HepG2 (cell line): ENCODE measurements around the gene ZNF177. TPM values are rescaled to one million over a fixed set of nuclear protein-coding genes. Genes with fewer than 3 reads are reported as not detected.

Experiments
- AHDC1 ChIP-seq: sonication (generic); formaldehyde crosslinking; IDR thresholded peaks from 2 replicates; pipeline ENCODE4 v1.5.1; 2020; ENCODE audit warnings: mild to moderate bottlenecking, missing genetic modification reagents, borderline replicate concordance
- ARNT2 ChIP-seq: sonication (generic); formaldehyde crosslinking; IDR thresholded peaks from 2 replicates; pipeline ENCODE4 v1.8.0; 2022; ENCODE audit warnings: mild to moderate bottlenecking, low read depth, missing genetic modification reagents, moderate library complexity
- E2F1 ChIP-seq: sonication (generic); formaldehyde crosslinking; IDR thresholded peaks from 2 replicates; pipeline ENCODE4 v1.5.0; 2020; ENCODE audit warnings: missing genetic modification reagents
- HCFC1 ChIP-seq: fragments of 150-350 bp; IDR thresholded peaks from 2 replicates; pipeline ENCODE4 v1.6.1; 2014; ENCODE audit warnings: low read depth, low read length
- HMG20A ChIP-seq: IDR thresholded peaks from 2 replicates; pipeline ENCODE4 v1.6.1; 2016; ENCODE audit warnings: borderline replicate concordance
- HNRNPL ChIP-seq: fragments of 200-400 bp; formaldehyde crosslinking; IDR thresholded peaks from 2 replicates; pipeline ENCODE4 v1.6.1; 2017; ENCODE audit warnings: mild to moderate bottlenecking, low read depth, low read length
- KMT2B ChIP-seq: IDR thresholded peaks from 2 replicates; pipeline ENCODE4 v1.6.1; 2016; ENCODE audit warnings: missing genetic modification reagents, missing compliant biosample characterization
- LCORL ChIP-seq, 2 experiments: fragments of 450-650 bp in 1 of 2; sonication (generic) in 1 of 2; formaldehyde crosslinking in 1 of 2; IDR thresholded peaks; 2 replicates each; pipeline versions ENCODE4 v1.5.0 to v1.6.1; 2017 to 2020; ENCODE audit warnings: antibody characterized with exemption in 1 of 2, missing genetic modification reagents in 1 of 2
- NR2C2 ChIP-seq: sonication (generic); formaldehyde crosslinking; IDR thresholded peaks from 2 replicates; pipeline ENCODE4 v1.4.0; 2020; ENCODE audit warnings: missing genetic modification reagents, mild to moderate bottlenecking, moderate library complexity, borderline replicate concordance
- SP140L ChIP-seq: sonication (generic); formaldehyde crosslinking; IDR thresholded peaks from 2 replicates; pipeline ENCODE4 v1.4.0; 2020; ENCODE audit warnings: missing genetic modification reagents, borderline replicate concordance
- SPEN ChIP-seq: sonication (generic); formaldehyde crosslinking; IDR thresholded peaks from 2 replicates; pipeline ENCODE4 v1.5.1; 2020; ENCODE audit warnings: low read depth, mild to moderate bottlenecking, missing genetic modification reagents
- TEAD2 ChIP-seq: sonication (generic); formaldehyde crosslinking; IDR thresholded peaks from 2 replicates; pipeline ENCODE4 v1.9.0; 2021; ENCODE audit warnings: missing genetic modification reagents
- ZNF235 ChIP-seq: sonication (generic); formaldehyde crosslinking; IDR thresholded peaks from 2 replicates; pipeline ENCODE4 v1.8.1; 2023; ENCODE audit warnings: mild to moderate bottlenecking, missing genetic modification reagents, borderline replicate concordance
- ZNF432 ChIP-seq: sonication (generic); formaldehyde crosslinking; IDR thresholded peaks from 2 replicates; pipeline ENCODE4 v1.5.0; 2020; ENCODE audit warnings: missing genetic modification reagents, mild to moderate bottlenecking, borderline replicate concordance
- ZNF766 ChIP-seq: sonication (generic); formaldehyde crosslinking; IDR thresholded peaks from 2 replicates; pipeline ENCODE4 v1.5.0; 2020; ENCODE audit warnings: missing genetic modification reagents, borderline replicate concordance
- ZNF775 ChIP-seq: sonication (generic); formaldehyde crosslinking; IDR thresholded peaks from 2 replicates; pipeline ENCODE4 v1.4.0; 2020; ENCODE audit warnings: missing genetic modification reagents, mild to moderate bottlenecking, moderate library complexity, borderline replicate concordance
- ZNF788 ChIP-seq: sonication (generic); formaldehyde crosslinking; IDR thresholded peaks from 2 replicates; pipeline ENCODE4 v1.5.0; 2020; ENCODE audit warnings: mild to moderate bottlenecking, missing genetic modification reagents, borderline replicate concordance
- ZNF800 ChIP-seq: sonication (generic); formaldehyde crosslinking; IDR thresholded peaks from 2 replicates; pipeline ENCODE4 v1.4.0; 2020; ENCODE audit warnings: missing genetic modification reagents
- polyA plus RNA-seq, 8 experiments: library from polyadenylated mRNA; depleted of rRNA in 3 of 8; stranded (reverse) in 7 of 8; unstranded in 1 of 8; fragments of >200 nt; fragmentation: Illumina TruSeq in 4 of 8; extraction: Trizol in 4 of 8; gene quantifications; 2 replicates each; pipeline versions ENCODE4 v1.2.1 to v1.2.3, GENCODE V29; 2011 to 2016; ENCODE audit warnings: low read depth in 4 of 8, missing spikeins in 1 of 8, mixed read lengths in 1 of 8; ENCODE audit not compliant: insufficient read depth in 1 of 8
- total RNA-seq, 5 experiments: library from RNA; depleted of rRNA; stranded (reverse); fragments of >200 nt; fragmentation: Illumina TruSeq; extraction: Trizol; gene quantifications; 2 replicates each; pipeline ENCODE4 v1.2.3, GENCODE V29; 2016; ENCODE audit warnings: low read depth in 1 of 5
- TF ChIP-seq, protein P1 (sequence below): sonication (generic); formaldehyde crosslinking; IDR thresholded peaks from 2 replicates; pipeline ENCODE4 v1.8.0; 2023; ENCODE audit warnings: mild to moderate bottlenecking, missing genetic modification reagents

The ZNF177 gene
- total and polyA plus RNA-seq, 2 of the 13 experiments (the other 11 are each of a cell fraction or from before 2014, with no cell fraction given): 0.62 to 0.71 TPM

DNA sequence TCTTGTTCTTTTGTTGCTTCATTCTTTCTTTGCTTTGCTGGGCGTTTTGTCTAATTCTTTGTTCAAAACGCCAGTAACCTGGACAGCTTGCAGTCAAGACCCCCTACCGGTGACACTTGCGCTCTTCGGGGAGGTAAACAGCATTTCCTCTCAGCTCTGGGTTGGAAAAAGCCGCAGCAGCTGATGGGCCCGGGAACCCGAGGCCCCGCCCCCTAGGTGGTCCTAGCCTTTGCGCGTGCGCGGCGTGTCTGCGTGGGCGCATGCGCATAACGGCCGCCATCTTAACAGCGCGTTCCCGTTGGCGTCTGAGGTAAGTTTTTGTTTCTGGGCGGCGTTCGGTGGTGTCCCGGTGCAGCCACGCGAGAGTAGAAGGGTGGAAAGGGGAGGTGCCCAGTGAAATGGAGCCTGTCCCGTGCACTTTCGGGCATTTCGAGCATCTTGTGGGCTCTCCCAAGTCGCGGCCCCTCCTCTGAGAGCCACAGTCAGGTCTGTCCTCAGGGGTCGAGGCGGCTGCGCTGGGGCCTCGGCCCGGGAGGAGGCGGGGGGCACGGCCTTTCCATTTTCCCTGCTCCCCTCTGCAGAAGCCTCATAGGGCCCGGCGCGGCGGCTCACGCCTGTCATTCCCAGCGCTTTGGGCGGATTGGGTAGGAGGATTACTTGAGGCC, 38.8 kb upstream of the ZNF177 start, which contains the start of gene ZNF559 (continued):
- TF ChIP-seq ZNF800 (CRISPR knock-in tag) (no peak), ZNF766 (CRISPR knock-in tag) (no peak), LCORL (IDR thresholded peaks at IDR 0.05) (no peak), LCORL (CRISPR knock-in tag; IDR thresholded peaks at IDR 0.05) (peak; percentile 38; the same call in 1 of the 2 replicates), ZNF235 (CRISPR knock-in tag) (no peak), ZNF788 (peak; percentile 49; the same call in 1 of the 2 replicates), E2F1 (CRISPR knock-in tag) (peak; percentile 6; the same call in 1 of the 2 replicates), HMG20A (CRISPR knock-in tag) (no peak), HCFC1 (no peak), AHDC1 (CRISPR knock-in tag) (no peak), NR2C2 (CRISPR knock-in tag) (peak; percentile 28; the same call in 1 of the 2 replicates), ARNT2 (CRISPR knock-in tag) (0 out of 2 replicates have a peak, but pooled peaks have one; percentile 22), HNRNPL (0 out of 2 replicates have a peak, but pooled peaks have one; percentile 21), SPEN (CRISPR knock-in tag) (peak; percentile 71), SP140L (CRISPR knock-in tag) (no peak), TEAD2 (CRISPR knock-in tag) (no peak), ZNF432 (CRISPR knock-in tag) (no peak), KMT2B (no peak), ZNF775 (no peak)
- TF ChIP-seq, protein P1, sequence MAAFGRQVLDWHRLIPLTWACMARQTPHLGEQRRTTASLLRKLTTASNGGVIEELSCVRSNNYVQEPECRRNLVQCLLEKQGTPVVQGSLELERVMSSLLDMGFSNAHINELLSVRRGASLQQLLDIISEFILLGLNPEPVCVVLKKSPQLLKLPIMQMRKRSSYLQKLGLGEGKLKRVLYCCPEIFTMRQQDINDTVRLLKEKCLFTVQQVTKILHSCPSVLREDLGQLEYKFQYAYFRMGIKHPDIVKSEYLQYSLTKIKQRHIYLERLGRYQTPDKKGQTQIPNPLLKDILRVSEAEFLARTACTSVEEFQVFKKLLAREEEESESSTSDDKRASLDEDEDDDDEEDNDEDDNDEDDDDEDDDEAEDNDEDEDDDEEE (CRISPR knock-in tag): no peak
